Measurements from ENCODE around the gene MT3.
A peak's percentile ranks its signal among the peaks of the same experiment; 100 is the strongest.

Gene MT3

DNA sequence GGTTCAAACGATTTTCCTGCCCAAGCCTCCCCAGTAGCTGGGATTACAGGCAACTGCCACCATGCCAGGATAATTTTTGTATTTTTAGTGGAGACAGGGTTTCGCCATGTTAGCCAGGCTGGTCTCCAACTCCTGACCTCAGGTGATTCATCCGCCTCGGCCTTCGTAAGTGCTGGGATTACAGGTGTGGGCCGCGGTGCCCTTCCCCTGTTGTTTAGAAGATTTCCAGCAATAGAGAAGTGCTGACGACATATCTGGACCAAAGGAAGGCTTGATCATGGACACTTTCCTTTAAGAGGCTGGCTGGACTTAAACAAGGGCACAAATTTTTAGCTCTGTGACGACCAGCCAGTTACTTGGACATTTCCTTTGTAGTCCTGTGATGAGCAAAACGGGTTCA is 41.9 kb downstream of the MT3 start:
- DNase-seq (ENCODE audit: low spot score): no peak

- DNase-seq (ENCODE audit: low spot score): no peak
Observed at GRCh38 chr16:56631832-56632155, 42.5 kb downstream of the MT3 start.

DNA sequence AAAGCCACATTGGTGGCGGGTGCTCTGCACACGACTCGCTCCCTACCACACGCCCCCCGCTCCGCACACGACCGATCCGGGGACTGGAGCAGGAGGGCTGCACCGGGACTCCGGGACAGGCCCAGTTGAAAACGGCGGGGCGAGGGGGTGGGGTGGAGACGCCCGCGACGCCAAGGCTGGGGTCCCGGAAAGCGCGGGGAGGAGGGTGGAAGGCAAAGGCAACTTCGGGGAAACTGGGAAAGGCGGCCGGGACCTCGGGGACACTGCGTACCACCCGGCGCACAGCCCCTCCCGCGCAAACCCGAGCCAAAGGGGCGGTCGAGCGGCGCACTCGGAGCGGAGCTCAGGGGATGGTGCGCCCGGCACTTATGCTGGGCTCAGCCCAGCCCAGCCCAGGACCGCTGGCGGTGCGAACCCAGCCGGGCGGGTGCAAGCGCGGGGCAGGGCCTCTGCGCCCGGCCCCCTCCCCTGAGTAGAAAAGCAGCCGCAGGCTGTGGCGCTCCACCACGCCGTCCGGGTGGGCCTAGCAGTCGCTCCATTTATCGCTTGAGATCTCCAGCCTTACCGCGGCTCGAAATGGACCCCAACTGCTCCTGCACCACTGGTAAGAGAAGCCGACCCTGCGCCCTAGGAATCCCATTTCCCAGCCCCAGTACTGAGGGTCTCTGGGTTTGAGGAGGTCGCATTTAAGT is 43.0 kb downstream of the MT3 start, which contains the start of gene MT1M:
Gene MT1M (plus strand): TSS at position 504 of the 692 bp plus-strand sequence. CDS start 73 bp downstream, at position 577.
- DNase-seq (ENCODE audit: low spot score): peak; percentile 18

DNA sequence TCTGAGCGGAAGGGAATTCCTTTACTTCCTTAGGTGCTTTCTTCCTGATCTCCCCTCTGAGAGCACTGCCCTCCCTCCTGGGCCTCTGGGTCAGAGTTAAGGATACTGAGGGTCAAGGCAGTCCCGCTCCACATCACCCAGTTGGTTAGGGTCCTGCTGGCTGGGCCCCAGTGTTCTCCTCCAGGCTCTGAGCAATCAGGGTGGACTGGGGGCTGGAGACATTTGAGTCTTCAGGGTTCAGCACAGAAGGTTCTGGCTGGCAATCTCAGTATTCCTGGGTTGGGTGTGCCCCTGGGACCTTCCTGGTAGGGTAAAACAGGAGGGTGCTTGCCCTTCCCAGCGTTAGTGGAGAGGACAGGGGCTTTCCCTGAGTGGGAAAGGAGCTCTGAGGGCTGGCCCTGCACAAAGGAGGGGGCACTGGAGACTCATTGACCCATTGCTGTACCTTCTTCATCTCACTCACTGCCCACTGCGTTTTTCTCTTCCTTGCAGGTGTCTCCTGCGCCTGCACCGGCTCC is 43.6 kb downstream of the MT3 start:
- no peak for DNase-seq (ENCODE audit: low spot score)

- DNase-seq (ENCODE audit: low spot score): no peak
Observed at GRCh38 chr16:56633535-56633934, 44.2 kb downstream of the MT3 start.

DNA sequence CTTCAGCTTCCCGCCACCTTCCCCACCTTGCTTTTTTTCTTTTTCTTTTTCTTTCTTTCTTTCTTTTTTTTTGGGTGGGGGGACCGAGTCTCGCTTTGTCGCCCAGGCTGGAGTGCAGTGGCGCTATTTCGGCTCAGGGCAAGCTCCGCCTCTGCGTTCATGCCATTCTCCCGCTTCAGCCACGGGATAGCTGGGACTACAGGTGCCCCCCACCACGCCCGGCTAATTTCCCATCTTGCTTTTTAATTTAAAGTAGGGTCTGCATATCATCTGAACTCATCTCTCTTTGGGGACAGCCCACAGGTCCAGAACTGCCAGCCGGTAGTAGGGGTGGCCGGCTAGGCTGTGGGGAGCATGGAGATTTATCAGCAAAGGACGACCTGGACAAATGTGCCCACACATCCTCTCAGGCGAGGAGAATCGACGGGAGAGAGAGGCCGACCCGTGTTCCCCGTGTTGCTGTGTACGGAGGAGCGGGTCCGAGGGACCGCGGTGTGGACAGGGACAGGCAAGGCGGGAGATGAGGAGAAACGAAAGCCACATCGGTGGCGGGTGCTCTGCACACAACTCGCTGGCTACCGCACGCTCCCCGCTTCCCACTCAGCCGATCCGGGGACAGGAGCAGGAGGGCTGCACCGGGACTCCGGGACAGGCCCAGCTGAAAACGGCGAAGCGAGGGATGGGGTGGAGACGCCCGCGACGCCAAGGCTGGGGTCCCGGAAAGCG is 45.5 kb downstream of the MT3 start:
- no peak for DNase-seq (ENCODE audit: low spot score)

DNA sequence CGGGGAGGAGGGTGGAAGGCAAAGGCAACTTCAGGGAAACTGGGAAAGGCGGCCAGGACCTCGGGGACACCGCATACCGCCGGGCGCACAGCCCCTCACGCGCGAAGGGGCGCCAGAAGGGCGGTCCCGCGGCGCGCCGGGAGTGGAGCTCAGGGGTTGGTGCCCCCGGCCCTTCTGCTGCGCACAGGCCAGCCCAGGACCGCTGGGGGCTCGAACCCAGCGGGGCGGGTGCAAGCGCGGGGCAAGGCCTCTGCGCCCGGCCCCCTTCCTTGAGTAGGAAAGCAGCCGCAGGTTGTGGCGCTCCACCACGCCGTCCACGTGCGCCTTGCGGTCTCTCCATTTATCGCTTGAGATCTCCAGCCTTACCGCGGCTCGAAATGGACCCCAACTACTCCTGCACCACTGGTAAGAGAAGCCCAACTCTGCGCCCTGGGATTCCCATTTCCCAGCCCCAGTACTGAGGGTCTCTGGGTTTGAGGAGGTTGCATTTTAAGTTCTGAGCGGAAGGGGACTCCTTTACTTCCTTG is 46.2 kb downstream of the MT3 start:
- no peak for DNase-seq (ENCODE audit: low spot score)

DNA sequence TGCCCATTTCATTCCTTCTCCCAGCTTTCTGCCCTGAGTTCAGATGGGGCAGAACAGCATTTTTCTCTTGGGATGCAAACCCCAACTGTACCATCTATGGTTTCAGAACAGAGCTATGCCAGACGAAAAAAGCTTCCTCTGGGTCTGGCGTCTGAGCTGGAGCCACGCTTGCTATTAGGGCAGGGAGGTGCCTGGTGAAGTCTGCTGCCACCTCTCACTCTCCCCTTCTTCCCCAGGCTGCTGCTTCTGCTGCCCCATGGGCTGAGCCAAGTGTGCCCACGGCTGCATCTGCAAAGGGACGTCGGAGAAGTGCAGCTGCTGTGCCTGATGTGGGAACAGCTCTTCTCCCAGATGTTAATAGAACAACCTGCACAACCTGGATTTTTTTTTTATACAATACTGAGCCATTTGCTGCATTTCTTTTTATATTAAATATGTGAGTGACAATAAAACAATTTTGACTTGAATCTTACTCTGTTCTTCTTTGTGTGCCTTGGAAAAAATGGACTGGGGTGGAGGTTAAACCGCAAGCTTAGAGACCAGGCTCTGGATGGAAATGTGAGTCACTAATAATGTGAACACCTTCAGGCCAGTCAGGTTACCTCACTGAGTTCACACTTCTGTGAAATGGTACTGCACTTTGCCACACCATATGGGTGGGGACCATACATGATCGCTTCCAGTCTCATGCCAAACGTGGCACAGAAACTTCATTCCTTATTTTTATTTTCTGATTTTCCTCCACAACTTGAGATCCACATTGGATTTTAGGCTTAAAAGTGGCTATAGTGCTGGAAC is 47.5 kb downstream of the MT3 start:
- no peak for DNase-seq (ENCODE audit: low spot score)

DNA sequence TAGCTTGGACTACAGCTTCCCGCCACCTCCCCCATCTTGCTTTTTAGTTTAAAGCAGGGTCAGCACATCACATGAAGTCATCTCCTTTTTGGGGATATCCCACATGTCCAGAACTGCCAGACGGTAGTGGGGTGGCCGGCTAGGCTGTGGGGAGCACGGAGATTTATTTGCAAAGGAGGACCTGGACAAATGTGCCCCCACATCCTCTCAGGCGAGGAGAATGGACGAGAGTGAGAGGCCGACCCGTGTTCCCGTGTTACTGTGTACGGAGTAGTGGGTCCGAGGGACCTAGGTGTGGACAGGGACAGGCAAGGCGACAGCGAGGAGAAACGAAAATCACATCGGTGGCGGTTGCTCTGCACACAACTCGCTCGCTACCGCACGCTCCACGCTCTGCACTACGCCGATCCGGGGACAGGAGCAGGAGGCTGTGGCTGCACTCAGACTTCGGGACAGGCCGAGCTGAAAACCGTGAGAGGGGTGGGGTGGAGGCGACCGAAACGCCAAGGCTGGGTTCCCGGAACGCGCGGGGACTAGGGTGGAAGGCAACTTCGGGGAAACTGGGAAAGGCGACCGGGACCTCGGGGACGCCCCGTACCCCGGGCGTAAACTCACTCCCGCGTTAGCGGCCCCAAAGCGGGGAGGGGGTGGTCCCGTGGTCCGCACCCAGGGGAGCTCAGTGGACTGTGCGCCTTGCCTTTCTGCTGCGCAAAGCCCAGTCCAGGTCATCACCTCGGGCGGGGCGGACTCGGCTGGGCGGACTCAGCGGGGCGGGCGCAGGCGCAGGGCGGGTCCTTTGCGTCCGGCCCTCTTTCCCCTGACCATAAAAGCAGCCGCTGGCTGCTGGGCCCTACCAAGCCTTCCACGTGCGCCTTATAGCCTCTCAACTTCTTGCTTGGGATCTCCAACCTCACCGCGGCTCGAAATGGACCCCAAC is 48.8 kb downstream of the MT3 start, which contains the start of gene MT1A:
Gene MT1A (plus strand): TSS at position 853 of the 937 bp plus-strand sequence. CDS start 73 bp downstream, at position 926.
- DNase-seq (ENCODE audit: low spot score): peak; percentile 46

DNA sequence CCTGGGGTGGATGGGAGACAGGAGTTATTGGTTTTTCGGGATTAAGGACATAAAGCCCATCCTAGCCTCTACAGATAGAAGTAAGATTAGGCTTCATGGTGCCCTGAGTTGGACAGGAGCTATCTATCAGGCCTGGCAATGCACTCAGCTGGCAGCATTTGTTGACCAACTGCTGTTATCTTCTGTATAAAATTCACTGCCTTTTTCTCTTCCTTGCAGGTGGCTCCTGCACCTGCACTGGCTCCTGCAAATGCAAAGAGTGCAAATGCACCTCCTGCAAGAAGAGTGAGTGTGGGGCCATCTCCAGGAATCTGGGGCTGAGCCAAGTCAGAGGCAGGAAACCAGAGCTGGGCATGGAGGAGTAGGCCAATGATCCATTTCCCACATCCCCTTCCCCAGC is 49.7 kb downstream of the MT3 start:
- DNase-seq (ENCODE audit: low spot score): no peak

- DNase-seq (ENCODE audit: low spot score): no peak
Observed at GRCh38 chr16:56640076-56640475, 50.7 kb downstream of the MT3 start.

All from kidney tubule cell (primary cell).